Lung (tissue), 12 donors: ENCODE results near the gene GCNT1. TPM values are rescaled to one million over a fixed set of nuclear protein-coding genes. Genes with fewer than 3 reads are reported as not detected.

Experiments used
- ATAC-seq: fragments of 200-7000 bp; cut with Tn5 transposase; one replicate; pipeline ENCODE4 v1.9.1; 2020; ENCODE audit warnings: moderate number of reproducible peaks; ENCODE audit not compliant: insufficient read depth, low FRiP score
- DNase-seq, 3 donors: peaks; one replicate each; pipeline ENCODE4 v3.0.0-alpha.2; 2013 to 2017
- H3K27ac ChIP-seq, 2 donors: one replicate each; pipeline ENCODE4 v1.5.1; 2013; ENCODE audit warnings: mild to moderate bottlenecking in 2 of 2, moderate library complexity in 2 of 2, control low read depth in 1 of 2, inconsistent platforms in 1 of 2, low read depth in 1 of 2, low read length in 1 of 2
- H3K27me3 ChIP-seq, 3 donors: one replicate each; pipeline ENCODE4 v1.5.1; 2013; ENCODE audit warnings: low read length in 2 of 3; ENCODE audit not compliant: control insufficient read depth in 3 of 3, insufficient read depth in 3 of 3
- H3K36me3 ChIP-seq, 4 donors: one replicate each; pipeline ENCODE4 v1.5.1; 2013; ENCODE audit warnings: low read length in 4 of 4, mild to moderate bottlenecking in 1 of 4, moderate library complexity in 1 of 4; ENCODE audit not compliant: control insufficient read depth in 4 of 4, insufficient read depth in 4 of 4
- H3K4me1 ChIP-seq, 5 donors: one replicate each; pipeline ENCODE4 v1.5.1; 2013; ENCODE audit warnings: low read length in 5 of 5, mild to moderate bottlenecking in 2 of 5, moderate library complexity in 1 of 5; ENCODE audit not compliant: control insufficient read depth in 5 of 5, insufficient read depth in 5 of 5
- H3K4me3 ChIP-seq: one replicate; pipeline ENCODE4 v1.5.1; 2013; ENCODE audit warnings: mild to moderate bottlenecking, control low read depth, moderate library complexity
- H3K9ac ChIP-seq, 2 donors: one replicate each; pipeline ENCODE4 v1.5.1; 2013; ENCODE audit warnings: low read length in 2 of 2, control low read depth in 1 of 2; ENCODE audit not compliant: insufficient read depth in 1 of 2
- H3K9me3 ChIP-seq, 4 donors: one replicate each; pipeline ENCODE4 v1.5.1; 2013; ENCODE audit warnings: low read length in 3 of 4, mild to moderate bottlenecking in 1 of 4, moderate library complexity in 1 of 4; ENCODE audit not compliant: control insufficient read depth in 4 of 4, insufficient read depth in 3 of 4
- WGBS, 2 donors: extraction: QIAGEN DNeasy Blood & Tissue Kit; methylation state at CpG; one replicate each; pipeline ENCODE4 v1.1.7; 2013; 5-methylcytosine and 5-hydroxymethylcytosine counted together
- polyA plus RNA-seq, 2 donors: library from polyadenylated mRNA; stranded (reverse); fragments of 200-250 nt; gene quantifications; one replicate each; pipeline ENCODE4 v1.2.1, GENCODE V29; 2013
- total RNA-seq, 2 donors: library from RNA; depleted of rRNA in 1 of 2; stranded (reverse); fragments of >200 nt in 1 of 2; gene quantifications; one replicate each; pipeline ENCODE4 v1.2.1, GENCODE V29; 2014 to 2021
- TF ChIP-seq, protein P1 (sequence below): IDR thresholded peaks from 2 replicates; pipeline ENCODE4 v1.5.1; 2012; ENCODE audit warnings: mild to moderate bottlenecking; ENCODE audit errors: control extremely low read depth, extremely low read depth
- donor health status: control.
- donor health status: control.
- donor health status: Bipolar disorder and iron deficiency.
- donor health status: healthy.
- donor health status: DM: yes; HTN: yes; CAD: no.

GCNT1 gene
- total and polyA plus RNA-seq, 4 donors, result 1.5 to 14.7 (median 7.5) TPM

- no peaks in the 10 kb centered on the region for H3K36me3 ChIP-seq
- H3K27ac ChIP-seq, result no peak overlapping the region
- H3K27me3 ChIP-seq, result no peaks in the 10 kb centered on the region
- peaks cover 0 to 6% (median 5%) of the 10 kb centered on the region in 5 donors for H3K4me1 ChIP-seq
- no peak for DNase-seq
- ATAC-seq, result no peak
- no peak overlapping the region for H3K4me3 ChIP-seq
- H3K9ac ChIP-seq, result no peak overlapping the region
- TF ChIP-seq, protein P1, sequence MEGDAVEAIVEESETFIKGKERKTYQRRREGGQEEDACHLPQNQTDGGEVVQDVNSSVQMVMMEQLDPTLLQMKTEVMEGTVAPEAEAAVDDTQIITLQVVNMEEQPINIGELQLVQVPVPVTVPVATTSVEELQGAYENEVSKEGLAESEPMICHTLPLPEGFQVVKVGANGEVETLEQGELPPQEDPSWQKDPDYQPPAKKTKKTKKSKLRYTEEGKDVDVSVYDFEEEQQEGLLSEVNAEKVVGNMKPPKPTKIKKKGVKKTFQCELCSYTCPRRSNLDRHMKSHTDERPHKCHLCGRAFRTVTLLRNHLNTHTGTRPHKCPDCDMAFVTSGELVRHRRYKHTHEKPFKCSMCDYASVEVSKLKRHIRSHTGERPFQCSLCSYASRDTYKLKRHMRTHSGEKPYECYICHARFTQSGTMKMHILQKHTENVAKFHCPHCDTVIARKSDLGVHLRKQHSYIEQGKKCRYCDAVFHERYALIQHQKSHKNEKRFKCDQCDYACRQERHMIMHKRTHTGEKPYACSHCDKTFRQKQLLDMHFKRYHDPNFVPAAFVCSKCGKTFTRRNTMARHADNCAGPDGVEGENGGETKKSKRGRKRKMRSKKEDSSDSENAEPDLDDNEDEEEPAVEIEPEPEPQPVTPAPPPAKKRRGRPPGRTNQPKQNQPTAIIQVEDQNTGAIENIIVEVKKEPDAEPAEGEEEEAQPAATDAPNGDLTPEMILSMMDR, result no peak
- 94 to 99% methylated on average over 1 of the region's 1 CpG for whole genome bisulfite sequencing, 2 donors
- H3K9me3 ChIP-seq, result peaks cover 0 to 3% (median 0%) of the 10 kb centered on the region in 4 donors
These were observed 75.0 kb downstream of the GCNT1 start for GRCh38 chr9:76534026-76534425.

DNA sequence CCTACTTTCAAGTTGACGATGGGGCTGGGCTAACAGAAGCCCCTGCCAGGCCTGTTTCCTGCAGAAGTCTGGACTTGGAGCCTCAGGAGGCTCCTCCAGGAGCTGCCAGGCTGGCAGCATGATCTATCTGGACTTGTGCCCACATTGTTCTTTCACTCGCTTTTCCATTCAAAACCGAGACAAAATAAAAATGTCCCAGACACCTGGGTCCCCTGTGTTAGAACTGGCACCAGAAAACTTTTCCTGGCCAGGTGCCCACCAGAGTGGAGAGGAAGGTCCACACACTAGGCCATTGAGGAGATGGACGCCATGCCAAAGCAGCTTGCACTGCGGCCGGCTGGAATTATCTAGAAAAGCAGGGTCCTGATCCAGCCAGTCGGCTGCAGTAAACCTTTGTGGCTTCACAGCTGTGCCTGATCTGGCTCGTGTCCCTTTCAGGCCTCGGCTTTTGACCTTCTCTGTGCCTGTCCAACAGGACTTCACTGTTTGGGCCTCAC is 78.2 kb downstream of the GCNT1 start:
- WGBS, 2 donors, result 64 to 78% methylated on average over 9 of the region's 9 CpGs
- no peak overlapping the region for H3K9ac ChIP-seq
- TF ChIP-seq, protein P1, result no peak
- no peaks in the 10 kb centered on the region for H3K36me3 ChIP-seq
- no peak overlapping the region for H3K4me3 ChIP-seq
- H3K4me1 ChIP-seq, result peaks cover 0 to 5% (median 0%) of the 10 kb centered on the region in 5 donors
- no peak overlapping the region for H3K27ac ChIP-seq
- no peaks in the 10 kb centered on the region for H3K27me3 ChIP-seq
- no peak for ATAC-seq
- no peaks in the 10 kb centered on the region for H3K9me3 ChIP-seq
- DNase-seq, result peak in 1 of 3 donors; percentile 19

- TF ChIP-seq, protein P1, result no peak
- Histone ChIP-seq H3K27me3 (no peaks in the 10 kb centered on the region), H3K9ac (no peak overlapping the region), H3K27ac (no peak overlapping the region), H3K4me1 (peaks cover 0 to 5% (median 0%) of the 10 kb centered on the region in 5 donors), H3K9me3 (no peaks in the 10 kb centered on the region), H3K4me3 (no peak overlapping the region), H3K36me3 (no peaks in the 10 kb centered on the region)
- DNase-seq, result no peak
- ATAC-seq, result no peak
- 85 to 93% methylated on average over 1 of the region's 1 CpG for WGBS, 2 donors
These were observed 80.2 kb downstream of the GCNT1 start for GRCh38 chr9:76539180-76539579.

DNA sequence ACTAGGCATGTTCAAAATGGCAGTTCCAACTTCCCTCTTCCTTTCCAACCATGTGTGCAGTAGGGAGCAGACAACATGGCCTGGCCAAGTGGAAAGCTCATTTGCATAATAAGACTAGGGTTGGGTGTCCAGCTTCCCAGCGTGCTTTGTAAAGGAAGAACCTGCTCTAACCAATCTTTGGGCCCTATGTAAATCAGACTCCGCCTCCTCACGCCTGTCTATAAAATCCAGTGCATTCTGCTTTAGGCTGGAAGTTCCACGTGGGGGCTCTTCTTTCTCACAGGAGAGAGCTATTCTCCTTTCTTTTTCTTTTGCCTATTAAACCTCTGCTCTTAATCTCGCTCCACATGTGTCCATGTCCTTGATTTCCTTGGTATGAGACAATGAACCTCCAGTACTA is 83.4 kb downstream of the GCNT1 start:
- Histone ChIP-seq H3K36me3 (no peaks in the 10 kb centered on the region), H3K4me1 (peaks cover 0 to 1% (median 0%) of the 10 kb centered on the region in 5 donors), H3K9ac (no peak overlapping the region), H3K27me3 (no peaks in the 10 kb centered on the region), H3K4me3 (no peak overlapping the region), H3K9me3 (no peaks in the 10 kb centered on the region), H3K27ac (no peak overlapping the region)
- TF ChIP-seq, protein P1, result no peak
- ATAC-seq (no peak), DNase-seq (no peak)
- 89% methylated on average over 5 of the region's 5 CpGs for WGBS, 2 donors
